DND-41 (cell line): Measurements from ENCODE around the gene TERF2IP.

Source experiments
- EZH2 ChIP-seq: IDR thresholded peaks from 3 replicates; pipeline ENCODE4 v1.6.1; 2012; ENCODE audit warnings: borderline replicate concordance, low read depth, mild to moderate bottlenecking, moderate library complexity, low read length, inconsistent platforms; ENCODE audit not compliant: severe bottlenecking
- TF ChIP-seq, protein P1 (sequence below): IDR thresholded peaks from 2 replicates; pipeline ENCODE4 v1.5.1; 2012; ENCODE audit warnings: borderline replicate concordance, low read length, moderate library complexity, mild to moderate bottlenecking; ENCODE audit not compliant: poor library complexity, severe bottlenecking; ENCODE audit errors: extremely low read depth

DNA sequence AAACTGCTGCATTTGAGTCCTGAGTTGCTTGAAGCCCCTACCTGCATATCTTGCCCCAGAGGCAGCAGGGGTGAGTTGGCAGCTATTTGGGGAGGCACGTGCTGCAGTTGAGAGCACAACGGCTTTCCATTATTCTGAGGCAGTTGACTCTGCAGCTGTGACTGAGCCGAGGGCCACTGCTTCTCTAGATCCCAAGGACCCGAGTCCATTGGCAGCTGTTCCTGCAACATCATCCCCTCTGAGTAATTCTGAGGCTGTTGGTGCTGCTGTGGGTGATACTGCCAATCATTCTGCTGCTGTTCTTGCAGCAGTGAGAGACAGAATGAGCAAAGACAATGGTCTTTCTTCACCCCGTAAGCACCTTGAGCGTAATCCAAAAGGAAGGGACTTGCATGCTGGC, 12.7 kb downstream of the TERF2IP start:
- TF ChIP-seq EZH2: no peak
- TF ChIP-seq, protein P1, sequence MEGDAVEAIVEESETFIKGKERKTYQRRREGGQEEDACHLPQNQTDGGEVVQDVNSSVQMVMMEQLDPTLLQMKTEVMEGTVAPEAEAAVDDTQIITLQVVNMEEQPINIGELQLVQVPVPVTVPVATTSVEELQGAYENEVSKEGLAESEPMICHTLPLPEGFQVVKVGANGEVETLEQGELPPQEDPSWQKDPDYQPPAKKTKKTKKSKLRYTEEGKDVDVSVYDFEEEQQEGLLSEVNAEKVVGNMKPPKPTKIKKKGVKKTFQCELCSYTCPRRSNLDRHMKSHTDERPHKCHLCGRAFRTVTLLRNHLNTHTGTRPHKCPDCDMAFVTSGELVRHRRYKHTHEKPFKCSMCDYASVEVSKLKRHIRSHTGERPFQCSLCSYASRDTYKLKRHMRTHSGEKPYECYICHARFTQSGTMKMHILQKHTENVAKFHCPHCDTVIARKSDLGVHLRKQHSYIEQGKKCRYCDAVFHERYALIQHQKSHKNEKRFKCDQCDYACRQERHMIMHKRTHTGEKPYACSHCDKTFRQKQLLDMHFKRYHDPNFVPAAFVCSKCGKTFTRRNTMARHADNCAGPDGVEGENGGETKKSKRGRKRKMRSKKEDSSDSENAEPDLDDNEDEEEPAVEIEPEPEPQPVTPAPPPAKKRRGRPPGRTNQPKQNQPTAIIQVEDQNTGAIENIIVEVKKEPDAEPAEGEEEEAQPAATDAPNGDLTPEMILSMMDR: no peak
